Esophagus squamous epithelium (tissue), 4 donors: ENCODE data around the gene TREX2.

ENCODE experiments used
- CTCF ChIP-seq, 6 experiments: fragments of 450-650 bp in 4 of 6; fragments of 200-600 bp in 2 of 6; sonication (generic) in 2 of 6; IDR thresholded peaks; one replicate each; pipeline ENCODE4 v1.5.1; 2016 to 2019; ENCODE audit warnings: antibody characterized with exemption in 6 of 6, mild to moderate bottlenecking in 4 of 6, moderate library complexity in 4 of 6
- POLR2A ChIP-seq, 4 donors: fragments of 450-650 bp; IDR thresholded peaks; one replicate each; pipeline ENCODE4 v1.6.1; 2017; ENCODE audit warnings: antibody characterized with exemption in 4 of 4, mild to moderate bottlenecking in 4 of 4, moderate library complexity in 3 of 4

GRCh38 chrX:153441296-153441695 is 4.6 kb downstream of the TREX2 start:
- TF ChIP-seq CTCF (IDR thresholded peaks at IDR 0.05) = no peak
- no peak for TF ChIP-seq POLR2A (IDR thresholded peaks at IDR 0.05)
